HTR-8/SVneo (cell line): ENCODE results near the gene GNPNAT1.
A peak's percentile ranks its signal among the peaks of the same experiment; 100 is the strongest.

ENCODE experiments used
- DNase-seq: peaks from one replicate; pipeline ENCODE4 v3.0.0; 2011; ENCODE audit warnings: low spot score, mixed read lengths; ENCODE audit not compliant: insufficient read length
- FAIRE-seq: peaks from 2 replicates; lab custom pipeline; 2011; peaks lifted over from hg19 to GRCh38; lab: Jason Lieb, UNC

The GNPNAT1 gene

DNA sequence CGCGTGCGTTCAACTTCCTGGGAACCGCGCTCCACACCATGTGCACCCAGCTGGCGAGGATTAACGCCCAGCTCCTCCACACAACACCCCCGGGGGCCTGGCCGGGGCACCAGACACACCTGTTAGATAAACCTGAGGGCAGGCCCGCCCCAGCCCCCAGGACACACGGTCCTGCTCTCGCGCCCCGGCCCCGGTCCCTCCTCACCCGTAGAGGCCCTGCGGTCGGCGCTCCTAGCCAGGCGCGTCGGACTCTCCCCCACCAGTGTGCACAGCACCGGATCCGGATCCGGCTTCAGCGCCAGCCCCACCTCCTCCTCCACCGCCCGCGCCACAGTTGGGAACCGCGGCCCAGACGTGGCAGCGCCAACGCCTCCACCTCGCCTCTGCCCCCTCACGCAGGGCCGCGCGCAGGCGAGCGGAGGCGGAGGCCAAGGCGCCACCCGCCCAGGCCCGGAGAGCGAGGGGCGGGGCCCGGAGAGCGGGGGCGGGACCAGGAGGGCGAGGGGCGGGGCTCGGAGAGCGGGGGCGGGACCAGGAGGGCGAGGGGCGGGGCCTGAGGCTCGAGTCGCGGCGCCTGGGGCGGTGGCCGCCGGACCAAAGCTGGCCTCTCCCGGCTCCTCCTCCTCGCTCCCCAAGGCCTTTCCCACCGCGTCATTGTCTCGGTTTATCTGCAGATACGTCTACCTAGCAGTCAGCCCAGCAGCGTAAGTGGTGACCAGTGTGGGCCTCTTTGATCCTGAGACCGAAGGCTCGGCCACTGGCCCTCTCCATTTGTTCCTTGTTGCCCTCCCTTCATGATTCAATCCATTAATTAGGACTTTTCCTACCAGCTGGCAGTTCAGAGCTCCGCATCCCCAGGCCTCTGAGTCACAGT is at the start of gene GNPNAT1:
Gene GNPNAT1 (minus strand): TSS at position 385 of the 874 bp plus-strand sequence. CDS start 6,957 bp downstream, outside the sequence.
- DNase-seq (peak; percentile 96), FAIRE-seq (peak; percentile 98)

DNA sequence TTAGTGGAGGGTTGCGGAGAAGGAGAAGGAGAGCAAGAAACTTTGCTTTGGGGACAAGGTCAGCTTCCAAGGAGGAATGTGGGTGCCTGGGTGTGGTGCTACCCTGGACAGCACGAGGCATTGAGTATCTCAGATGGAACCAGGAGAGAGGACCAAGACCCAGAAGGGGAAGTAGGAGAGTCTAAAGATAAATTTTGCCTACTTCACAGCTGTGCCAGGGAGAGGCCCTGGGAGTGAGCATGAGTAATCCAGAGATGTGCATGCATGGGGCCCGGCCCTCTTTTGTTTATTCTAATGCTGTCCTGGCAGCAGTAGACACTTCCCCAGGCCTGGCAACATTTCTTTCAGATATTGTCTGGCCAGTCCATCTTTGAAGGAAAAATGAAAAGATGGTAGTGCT is 49.5 kb upstream of the GNPNAT1 start:
- DNase-seq (no peak), FAIRE-seq (no peak)

DNA sequence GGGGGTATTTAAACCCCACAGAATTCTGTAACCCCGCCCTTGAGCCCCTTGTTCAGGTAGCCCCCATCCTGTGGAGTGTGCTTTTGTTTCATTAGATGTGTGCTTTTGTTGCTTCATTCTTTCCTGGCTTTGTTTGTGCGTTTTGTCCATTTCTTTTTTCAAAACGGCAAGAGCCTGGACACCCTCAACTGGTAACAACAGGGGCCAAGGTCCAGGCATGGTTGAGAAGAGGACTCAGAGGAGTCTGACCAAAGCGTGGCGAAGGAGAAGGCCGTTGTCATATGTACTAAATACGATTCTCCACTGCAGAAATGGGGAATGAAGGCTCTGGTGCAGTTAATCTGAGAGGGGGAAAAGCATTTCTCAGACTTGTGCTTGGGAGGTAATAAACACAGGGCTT is 46.0 kb upstream of the GNPNAT1 start:
- no peak for FAIRE-seq
- no peak for DNase-seq

DNA sequence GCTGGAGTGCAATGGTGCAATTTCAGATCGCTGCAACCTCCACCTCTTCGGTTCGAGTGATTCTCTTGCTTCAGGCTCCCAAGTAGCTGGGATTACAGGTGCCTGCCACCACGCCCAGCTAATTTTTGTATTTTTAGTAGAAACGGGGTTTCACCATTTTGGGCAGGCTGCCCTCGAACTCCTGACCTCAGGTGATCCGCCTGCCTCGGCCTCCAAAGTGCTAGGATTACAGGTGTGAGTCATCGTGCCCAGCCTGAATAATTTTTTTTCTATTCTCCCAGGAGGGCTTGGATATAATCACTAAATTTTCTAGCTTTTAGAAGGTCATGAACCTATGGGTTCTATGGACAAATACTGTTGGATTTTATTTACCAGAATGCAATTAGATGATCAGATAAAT is 44.7 kb upstream of the GNPNAT1 start:
- no peak for DNase-seq
- no peak for FAIRE-seq

DNA sequence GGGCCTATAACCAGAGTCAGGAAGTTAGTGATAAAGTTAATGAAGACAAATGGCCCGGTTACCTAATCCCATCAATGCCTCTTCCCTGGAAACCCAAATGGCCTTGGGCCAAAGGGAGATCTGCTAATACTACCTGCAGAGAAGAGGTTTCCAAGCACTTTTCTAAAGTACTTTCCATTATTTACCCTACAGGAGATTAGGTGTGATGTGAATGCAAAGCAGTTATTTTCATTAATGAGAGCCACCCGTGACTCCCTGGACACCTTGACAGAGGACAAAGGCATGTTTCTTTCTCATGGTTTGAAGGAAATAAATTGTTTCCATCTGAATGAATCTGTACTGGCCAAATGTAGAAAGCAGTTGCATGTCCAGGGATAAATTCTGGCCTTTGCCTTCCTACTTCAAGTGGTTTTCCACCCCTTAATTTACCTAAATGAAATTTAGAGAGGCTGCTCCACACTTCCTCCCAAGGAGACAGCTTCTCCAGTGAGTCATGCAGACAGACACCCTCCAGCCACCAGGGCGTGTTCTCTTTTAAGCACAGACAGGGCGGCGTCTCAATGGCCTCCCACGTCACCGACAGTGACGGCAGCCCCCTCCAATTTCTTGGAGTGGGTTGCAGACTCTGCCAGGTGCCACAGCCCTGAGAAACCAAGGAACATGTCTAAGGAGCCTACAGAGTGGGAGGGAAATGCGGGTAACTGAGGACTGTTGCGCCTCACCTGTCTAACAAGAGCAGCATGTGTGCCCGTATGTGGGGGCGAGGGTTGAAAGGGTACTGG is 43.9 kb upstream of the GNPNAT1 start:
- peak; percentile 99 for FAIRE-seq
- DNase-seq, result peak; percentile 88

DNA sequence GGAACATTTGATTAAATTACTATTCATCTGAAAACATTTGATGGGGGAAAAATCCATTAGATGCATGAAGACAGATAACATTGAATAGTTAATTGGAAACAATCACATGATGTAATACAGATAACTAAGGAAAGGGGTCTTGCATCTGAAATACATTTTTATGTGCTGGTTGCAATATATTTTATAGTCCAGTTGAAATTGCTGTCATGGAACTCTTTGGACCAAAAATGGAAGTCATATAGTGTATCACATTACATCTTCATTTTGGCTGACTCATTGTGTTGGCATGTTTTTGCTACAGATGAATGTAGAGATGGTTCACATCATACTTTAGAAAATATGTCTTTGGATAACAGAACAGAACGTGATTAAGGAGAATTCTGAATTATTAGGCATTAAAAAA is 43.0 kb upstream of the GNPNAT1 start:
- peak; percentile 83 for DNase-seq
- FAIRE-seq, result peak; percentile 98

DNA sequence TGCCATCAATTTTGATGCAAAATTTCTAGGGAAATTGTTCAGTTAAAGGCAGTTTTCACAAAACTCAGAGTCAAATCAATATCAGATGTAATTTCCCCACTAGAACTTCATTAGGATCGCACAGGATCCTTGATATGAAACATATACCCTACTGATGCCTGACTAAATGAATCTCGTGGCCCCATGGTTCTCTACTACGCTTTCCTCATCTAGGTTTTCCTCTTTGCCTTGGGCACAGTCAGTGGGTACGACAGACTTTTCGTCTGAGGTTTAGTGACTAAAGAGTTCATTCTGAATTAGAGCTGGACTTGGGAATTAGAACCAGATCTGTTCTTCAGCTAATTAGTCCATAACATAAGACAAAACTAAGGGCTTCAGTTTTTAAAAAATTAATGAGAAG is 42.5 kb upstream of the GNPNAT1 start:
- no peak for DNase-seq
- peak; percentile 72 for FAIRE-seq

DNA sequence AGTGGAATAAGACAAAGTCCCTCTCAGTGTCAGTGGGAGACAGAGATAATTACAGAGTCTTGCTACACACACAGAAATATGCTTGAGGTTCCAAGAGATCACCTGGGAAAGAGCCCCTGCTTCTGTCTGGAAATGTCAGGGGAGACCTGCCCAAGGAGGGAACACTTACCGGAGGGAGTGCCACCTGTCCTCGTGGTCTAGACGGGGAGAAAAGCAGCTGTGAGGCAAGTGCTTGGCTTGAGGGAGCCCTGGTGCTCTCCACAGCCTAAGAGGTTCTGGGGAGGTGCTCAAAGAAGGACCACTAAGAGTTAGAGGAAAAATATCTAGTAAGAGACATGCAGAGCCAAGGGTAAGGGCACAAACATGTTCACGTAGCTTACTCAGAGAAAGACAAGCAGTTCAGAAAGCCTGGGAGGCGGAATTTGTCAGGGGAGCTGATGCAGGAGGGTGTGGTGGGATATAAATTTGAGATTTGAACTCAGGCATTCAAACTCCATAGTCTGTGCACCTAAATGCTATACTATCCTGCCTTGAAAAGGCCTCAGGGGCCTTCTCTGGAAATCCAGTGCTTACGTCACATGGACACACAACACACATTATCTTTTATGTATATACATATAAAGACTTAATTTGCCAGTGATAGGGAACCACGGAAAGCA is 38.2 kb upstream of the GNPNAT1 start:
- FAIRE-seq (peak; percentile 74), DNase-seq (no peak)

DNA sequence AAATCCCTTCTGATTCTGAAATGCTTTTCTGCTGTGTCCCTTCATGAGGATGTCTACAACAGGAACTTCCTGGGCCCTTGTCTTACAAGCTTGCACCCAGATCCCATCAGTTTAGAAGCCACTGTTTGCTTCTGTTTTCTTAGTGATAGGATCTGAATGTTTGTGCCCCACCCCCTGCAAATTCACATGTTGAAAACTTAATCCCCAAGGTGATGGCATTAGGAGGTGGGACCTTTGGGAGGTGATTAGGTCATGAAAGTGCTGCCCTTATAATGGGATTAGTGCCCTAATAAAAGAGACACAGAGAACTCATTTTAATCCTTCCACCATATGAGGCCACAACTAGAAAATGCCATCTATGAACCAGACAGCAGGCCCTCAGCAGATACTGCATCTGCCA is 36.0 kb upstream of the GNPNAT1 start:
- FAIRE-seq, result no peak

DNA sequence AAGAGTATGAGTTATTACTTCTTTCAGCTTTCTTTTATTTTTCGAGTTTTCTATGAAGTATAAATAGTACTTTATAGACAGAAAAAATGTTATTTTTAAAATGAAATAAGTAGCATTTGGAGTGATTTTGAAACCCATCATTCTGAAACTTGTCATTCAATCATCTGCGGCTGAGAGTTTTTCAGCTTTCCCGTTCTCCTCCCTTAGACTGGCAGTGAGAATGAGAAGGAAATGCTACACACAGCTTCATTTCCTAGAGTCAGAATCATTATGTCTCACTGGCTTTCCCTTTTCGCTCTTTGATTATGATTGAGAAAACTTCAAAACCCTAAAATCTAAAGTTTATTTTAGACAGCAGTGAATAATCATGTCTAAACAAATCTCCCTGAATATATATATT is 33.7 kb upstream of the GNPNAT1 start:
- DNase-seq (no peak), FAIRE-seq (no peak)

More for the DNA sequence above, 36.0 kb upstream of the GNPNAT1 start:
- no peak for DNase-seq

DNA sequence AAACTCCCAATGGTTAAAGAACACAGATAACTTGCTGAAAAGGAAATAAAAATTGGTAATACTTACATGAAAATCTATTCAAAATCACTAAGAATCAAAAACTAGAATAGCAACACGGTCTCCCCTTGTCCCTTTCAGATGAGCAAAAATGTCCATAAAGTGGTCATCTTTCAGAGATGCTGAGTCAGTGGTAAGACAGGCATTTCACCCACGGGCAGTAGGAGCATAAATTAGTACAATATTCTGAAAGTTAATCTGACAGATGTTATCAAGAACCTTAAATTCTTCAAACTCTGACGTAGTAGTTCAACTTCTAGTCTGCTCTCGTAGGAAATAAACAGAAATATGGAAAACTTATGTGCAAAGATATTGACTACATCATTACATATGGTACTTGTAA is 33.1 kb upstream of the GNPNAT1 start:
- DNase-seq (peak; percentile 66), FAIRE-seq (peak; percentile 65)

DNA sequence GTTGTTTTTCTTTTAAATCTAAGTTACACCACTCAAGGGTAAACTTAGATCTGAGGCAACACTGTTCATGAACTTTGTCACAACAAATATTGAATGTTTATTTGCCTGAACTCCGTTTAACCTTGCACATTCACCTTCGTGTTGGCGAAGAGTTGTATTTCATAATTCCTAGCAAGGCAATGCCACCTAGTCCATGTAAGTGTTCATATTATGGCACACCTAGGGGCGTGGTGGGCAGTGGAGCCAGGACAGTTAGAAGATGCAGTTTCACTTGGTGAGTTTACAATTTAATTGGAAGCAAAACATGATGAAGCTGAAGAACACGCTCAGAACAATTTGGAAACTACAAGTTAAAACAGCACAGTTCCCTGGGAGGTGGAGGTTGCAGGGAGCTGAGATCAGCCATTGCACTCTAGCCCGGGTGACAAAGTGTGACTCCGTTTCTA is 30.4 kb upstream of the GNPNAT1 start:
- peak; percentile 77 for FAIRE-seq
- no peak for DNase-seq

DNA sequence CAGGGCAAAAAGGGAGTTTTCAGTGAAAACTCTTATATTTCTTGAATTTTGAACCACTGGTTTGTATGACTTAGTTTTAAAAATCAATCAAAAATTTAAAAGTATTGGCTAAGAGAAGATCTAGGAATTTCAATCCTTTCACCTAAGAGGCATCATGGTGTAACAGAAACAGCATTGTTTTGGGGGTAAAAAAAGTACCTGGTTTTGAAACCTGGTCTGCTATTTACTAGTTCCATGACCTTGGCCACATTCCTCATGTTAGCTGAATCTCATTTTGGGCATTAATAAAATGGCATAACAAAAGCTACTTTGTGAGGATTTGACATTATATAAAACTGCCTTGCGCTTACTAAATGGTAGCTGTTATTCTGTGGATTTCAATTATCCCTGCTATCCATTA is 16.7 kb upstream of the GNPNAT1 start:
- FAIRE-seq (no peak), DNase-seq (no peak)

DNA sequence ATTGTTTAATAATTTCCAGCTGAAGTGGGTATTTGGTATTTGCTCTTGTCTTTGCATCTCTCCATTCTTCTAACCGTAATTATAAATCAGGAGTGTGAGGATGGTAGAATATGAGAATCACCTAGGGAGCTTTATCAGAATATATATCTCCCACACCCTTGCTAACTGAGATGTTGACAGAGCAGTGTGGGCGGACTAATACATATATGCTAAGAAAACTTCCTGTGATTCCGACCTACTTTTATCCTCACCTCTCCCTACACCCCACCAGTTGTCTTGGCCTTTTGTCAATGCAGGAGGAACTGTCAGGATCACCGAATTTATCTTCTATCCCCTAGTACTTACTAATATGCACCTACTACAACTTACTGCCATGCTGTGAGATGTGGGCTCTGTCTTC is 14.7 kb upstream of the GNPNAT1 start:
- no peak for DNase-seq
- no peak for FAIRE-seq

DNA sequence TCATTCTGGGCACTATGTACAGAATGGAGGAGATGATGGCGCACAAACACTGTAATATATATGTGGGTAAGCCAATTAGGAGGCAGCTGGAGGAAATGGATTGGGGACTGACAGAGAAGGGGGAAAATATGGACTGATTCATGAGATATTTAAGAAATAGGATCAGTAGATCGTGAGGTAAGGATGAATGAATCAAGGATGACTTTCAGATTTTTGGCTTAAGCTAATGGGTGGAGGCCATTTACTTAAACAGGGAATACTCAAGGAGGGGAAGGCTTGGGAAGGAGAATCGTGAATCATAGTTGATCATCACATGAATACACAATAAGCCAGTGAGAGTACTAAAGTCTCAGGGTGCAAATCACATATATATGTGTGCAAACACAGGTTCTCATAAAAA is 11.2 kb upstream of the GNPNAT1 start:
- FAIRE-seq (no peak), DNase-seq (no peak)

DNA sequence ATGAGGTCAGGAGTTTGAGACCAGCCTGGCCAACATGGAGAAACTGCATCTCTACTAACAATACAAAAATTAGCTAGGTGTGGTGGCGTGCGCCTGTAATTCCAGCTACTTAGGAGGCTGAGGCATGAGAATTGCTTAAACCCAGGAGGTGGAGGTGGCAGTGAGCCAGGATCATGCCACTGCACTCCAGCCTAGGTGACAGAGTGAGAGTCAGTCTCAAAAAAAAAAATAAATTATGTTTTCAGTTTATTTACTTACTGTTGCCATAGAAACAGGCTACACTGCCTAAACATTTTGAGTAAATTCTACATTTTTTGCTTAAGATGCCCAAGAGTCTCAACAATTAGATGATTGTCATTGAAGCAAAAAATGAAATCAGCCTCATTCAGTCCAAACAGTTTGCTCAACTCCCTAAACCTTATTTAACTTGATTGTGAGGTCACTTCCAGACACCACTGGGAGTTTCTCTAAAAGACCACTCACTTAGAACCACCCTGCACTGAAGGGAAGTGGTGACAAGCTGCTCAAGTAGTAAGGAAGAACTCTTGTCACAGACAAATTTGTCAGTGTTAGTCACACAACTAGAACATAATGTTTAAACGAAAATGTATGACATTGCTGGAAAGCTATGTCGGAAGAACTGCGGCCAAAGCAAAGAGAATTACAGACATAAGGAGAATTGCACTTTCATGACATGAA is 9.8 kb upstream of the GNPNAT1 start:
- DNase-seq (no peak), FAIRE-seq (peak; percentile 60)

DNA sequence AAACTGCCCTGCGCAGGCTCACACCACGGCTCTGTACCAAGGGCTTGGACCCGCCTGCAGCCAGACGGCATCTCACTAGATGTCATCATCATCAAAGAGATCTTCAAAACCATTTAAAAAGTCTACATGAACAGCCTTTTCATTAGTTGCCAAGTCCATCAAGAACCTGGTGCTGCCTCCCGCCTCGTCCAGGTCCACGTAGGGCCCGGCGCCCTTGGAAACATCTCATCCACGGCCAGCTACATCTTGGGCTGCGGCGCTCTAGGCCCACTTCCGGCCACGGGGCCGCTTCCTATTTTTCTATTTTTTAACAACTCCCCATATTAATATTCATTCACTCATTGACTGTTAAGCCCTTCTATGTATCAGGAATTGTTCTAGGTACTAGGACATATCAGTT is 7.4 kb upstream of the GNPNAT1 start:
- FAIRE-seq, result no peak
- no peak for DNase-seq

DNA sequence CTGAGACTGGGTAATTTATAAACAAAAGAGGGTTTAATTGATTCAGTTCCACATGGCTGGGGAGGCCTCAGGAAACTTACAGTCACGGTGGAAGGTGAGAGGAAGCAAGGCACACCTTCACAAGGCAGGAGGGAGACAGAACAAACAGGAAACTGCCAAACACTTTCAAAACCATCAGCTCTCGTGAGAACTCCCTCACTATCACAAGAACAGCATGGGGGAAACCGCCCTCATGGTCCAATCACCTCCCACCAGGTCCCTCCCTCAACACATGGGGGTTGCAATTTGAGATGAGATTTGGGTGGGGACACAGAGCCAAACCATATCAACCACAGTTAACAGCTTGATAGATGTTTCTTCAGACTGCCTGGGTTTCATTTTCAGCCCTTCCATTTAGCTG is 6.2 kb upstream of the GNPNAT1 start:
- FAIRE-seq (peak; percentile 33), DNase-seq (no peak)

DNA sequence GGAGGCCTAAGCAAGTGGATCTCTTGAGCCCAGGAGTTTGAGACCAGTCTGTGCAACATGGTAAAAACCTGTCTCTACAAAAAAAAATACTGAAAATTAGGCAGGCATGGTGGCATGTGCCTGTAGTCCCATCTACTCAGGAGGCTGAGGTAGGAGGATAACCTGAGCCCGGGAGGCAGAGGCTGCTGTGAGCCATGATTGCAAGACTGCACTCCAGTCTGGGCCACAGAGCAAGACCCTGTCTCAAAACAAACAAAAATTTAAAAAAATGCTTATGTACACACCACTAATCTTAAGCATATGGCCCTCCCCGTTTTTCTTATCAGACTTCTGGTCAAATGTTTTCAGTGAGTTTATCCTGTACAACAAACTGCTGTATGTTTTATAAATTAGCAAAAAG is 1.7 kb upstream of the GNPNAT1 start:
- no peak for DNase-seq
- no peak for FAIRE-seq

DNA sequence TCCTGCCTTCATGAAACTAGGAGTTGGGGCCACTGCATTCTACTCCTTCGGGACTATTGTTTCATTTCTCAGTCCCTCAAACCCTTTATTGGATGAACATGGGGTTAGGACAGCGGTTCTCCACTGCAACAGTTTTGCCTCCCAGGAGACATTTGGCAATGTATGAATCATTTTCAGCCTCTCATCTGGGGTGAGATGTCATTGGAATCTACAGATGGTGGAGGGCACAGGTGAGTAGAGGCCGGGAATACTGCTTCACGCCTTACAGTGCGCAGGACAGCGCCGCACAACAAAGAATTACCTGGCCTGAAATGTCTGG is 649 bp upstream of the GNPNAT1 start:
- peak; percentile 66 for FAIRE-seq

More for the DNA sequence above, 649 bp upstream of the GNPNAT1 start:
- DNase-seq, result no peak
